Fibroblast of villous mesenchyme (primary cell): ENCODE data around the gene CYB5RL. TPM values are rescaled to one million over a fixed set of nuclear protein-coding genes. Genes with fewer than 3 reads are reported as not detected.

Experiments used
- DNase-seq: peaks from one replicate; pipeline ENCODE4 v3.0.0-alpha.2; 2010; ENCODE audit warnings: low read depth
- H3K4me3 ChIP-seq: 2 replicates; pipeline ENCODE4 v1.5.1; 2011; ENCODE audit warnings: low read depth, mild to moderate bottlenecking, low read length
- total RNA-seq: library from RNA; depleted of rRNA; stranded (reverse); fragments of >200 nt; gene quantifications from 2 replicates; pipeline ENCODE4 v1.2.3, GENCODE V29; 2012
- TF ChIP-seq, protein P1 (sequence below): IDR thresholded peaks from 2 replicates; pipeline ENCODE4 v1.5.1; 2012; ENCODE audit warnings: low read depth, mild to moderate bottlenecking, low read length; ENCODE audit not compliant: insufficient read depth

CYB5RL gene
- total RNA-seq, 1 donor, result 4.3 TPM

DNA sequence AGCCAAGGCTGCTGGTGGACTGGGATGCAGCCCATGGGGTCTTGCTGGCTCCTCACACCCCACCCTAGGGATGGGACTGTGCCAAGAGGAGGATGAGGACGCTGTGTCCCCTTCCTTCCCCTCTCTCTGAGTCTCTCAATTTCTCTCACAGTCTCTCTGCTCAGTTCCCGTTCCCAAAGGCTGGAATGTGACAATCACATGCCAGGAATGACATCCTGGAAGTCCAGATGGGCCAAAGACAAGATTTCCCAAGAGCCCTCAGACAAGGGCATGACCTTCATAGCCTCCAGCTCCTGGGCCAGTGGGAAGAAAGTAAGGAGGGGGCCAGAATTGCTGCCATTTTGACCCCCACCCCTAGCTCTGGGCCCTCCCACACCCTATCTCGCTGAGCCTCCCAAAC is 39.5 kb downstream of the CYB5RL start:
- DNase-seq, result no peak
- TF ChIP-seq, protein P1, sequence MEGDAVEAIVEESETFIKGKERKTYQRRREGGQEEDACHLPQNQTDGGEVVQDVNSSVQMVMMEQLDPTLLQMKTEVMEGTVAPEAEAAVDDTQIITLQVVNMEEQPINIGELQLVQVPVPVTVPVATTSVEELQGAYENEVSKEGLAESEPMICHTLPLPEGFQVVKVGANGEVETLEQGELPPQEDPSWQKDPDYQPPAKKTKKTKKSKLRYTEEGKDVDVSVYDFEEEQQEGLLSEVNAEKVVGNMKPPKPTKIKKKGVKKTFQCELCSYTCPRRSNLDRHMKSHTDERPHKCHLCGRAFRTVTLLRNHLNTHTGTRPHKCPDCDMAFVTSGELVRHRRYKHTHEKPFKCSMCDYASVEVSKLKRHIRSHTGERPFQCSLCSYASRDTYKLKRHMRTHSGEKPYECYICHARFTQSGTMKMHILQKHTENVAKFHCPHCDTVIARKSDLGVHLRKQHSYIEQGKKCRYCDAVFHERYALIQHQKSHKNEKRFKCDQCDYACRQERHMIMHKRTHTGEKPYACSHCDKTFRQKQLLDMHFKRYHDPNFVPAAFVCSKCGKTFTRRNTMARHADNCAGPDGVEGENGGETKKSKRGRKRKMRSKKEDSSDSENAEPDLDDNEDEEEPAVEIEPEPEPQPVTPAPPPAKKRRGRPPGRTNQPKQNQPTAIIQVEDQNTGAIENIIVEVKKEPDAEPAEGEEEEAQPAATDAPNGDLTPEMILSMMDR, result no peak
- no peak overlapping the region for H3K4me3 ChIP-seq

DNA sequence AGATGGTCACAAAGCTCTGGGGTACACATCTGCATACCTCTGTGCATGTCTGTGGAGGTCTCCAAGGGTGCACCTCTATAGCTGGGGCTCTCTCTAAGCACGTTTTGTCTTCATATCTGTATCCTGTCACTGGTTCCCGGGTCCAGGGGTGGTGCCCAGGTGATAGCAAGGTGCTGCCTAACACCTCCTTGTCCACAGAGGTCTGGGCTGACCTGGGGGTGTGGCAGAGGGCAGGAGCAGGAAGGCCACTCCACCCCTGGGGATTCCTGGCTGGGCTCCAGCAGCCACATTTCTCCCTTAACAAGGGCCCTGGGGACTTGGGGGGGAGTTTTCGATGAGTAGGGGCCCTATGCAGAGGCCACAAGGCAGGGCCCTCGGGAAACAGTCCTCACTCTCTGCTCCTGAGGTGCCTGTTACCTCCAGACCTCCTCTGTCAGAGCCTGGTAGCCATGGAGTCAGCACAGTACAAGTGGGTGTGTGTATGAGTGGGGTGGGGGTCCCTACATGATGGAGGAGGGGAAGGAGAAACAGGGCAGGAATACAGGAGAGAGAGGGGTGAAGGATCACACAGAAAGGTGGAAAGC is 40.0 kb downstream of the CYB5RL start:
- no peak for DNase-seq
- TF ChIP-seq, protein P1, result no peak
- H3K4me3 ChIP-seq, result no peak overlapping the region

DNA sequence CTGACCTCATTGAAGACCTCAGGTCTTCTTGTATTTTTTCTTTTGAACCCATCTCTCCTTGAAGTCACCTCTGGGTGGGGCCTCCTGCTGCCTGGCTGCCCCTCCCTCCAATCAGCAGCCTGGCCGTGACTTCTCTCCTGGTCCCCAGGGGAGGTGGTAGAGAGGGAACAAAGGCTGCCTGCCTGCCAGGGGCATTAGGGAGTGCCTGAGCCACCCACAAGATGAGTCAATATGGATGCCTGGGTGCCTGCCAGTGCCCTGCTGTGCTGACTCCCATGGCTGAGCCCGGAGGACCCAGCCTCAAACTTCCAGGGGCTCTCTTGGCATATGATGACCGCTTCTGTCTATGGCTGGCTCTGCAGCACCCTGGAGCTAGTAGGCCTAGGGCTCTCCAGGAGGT is 41.8 kb downstream of the CYB5RL start:
- TF ChIP-seq, protein P1, result no peak
- DNase-seq, result no peak

DNA sequence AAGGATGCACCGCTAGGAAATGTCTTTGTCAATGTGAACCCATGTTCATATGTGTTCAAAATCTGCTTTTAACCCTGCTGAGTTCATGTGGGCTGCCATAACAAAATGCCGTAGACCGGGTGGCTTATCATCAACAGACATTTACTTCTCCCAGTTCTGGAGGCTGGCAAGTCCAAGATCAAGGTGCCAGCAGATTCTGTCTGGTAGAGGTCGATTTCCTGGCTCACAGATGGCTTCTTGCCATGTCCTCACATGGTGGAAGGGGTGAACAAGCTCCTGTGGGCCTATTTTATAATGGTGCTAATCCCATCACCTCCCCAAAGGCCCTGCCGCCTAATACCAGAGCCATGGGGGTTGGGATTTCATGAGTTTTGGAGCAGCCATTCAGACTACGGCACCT is 42.4 kb downstream of the CYB5RL start:
- no peak for DNase-seq
- H3K4me3 ChIP-seq, result no peak overlapping the region
- TF ChIP-seq, protein P1, result no peak

More for the DNA sequence above, 41.8 kb downstream of the CYB5RL start:
- H3K4me3 ChIP-seq, result no peak overlapping the region

DNA sequence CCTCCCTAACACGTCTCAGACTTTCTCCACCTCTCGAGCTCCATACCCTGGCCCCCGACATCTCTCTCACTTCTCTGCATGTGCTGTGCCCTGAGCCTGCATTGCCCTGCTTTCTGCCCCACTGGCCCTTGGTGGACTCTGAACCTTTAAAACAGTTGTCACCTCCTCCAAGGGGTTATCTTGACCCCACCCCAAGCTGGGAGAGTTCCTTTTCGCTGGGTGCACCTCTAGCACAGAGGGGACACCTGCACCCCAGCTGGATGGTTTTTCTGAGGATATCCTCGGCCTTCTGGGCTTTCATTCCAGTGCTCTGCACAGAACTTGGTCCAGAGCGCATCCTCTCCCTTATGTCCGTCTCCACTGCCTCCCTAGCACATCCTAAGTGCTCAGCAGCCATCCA is 42.8 kb downstream of the CYB5RL start:
- no peak overlapping the region for H3K4me3 ChIP-seq
- no peak for DNase-seq
- TF ChIP-seq, protein P1, result no peak

DNA sequence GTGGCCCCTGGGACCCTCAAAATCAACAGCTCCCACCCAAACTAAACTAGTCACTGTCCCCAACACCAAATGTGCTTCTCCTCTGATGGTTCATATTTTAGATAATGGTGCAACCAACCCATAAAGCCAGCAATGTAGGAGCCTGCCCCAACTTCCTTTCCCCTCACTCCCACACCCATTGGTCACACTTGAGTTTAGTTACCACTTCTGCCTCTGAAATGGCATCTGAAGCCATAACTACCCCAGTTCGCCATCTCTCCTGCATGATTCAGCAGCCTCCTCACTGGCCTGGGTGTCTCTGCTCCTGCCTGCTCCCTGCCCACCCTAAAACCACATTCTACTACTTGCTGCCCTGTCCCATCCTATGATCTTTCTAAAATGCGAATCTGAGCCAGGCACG is 43.6 kb downstream of the CYB5RL start:
- no peak overlapping the region for H3K4me3 ChIP-seq
- TF ChIP-seq, protein P1, result no peak
- DNase-seq, result no peak

DNA sequence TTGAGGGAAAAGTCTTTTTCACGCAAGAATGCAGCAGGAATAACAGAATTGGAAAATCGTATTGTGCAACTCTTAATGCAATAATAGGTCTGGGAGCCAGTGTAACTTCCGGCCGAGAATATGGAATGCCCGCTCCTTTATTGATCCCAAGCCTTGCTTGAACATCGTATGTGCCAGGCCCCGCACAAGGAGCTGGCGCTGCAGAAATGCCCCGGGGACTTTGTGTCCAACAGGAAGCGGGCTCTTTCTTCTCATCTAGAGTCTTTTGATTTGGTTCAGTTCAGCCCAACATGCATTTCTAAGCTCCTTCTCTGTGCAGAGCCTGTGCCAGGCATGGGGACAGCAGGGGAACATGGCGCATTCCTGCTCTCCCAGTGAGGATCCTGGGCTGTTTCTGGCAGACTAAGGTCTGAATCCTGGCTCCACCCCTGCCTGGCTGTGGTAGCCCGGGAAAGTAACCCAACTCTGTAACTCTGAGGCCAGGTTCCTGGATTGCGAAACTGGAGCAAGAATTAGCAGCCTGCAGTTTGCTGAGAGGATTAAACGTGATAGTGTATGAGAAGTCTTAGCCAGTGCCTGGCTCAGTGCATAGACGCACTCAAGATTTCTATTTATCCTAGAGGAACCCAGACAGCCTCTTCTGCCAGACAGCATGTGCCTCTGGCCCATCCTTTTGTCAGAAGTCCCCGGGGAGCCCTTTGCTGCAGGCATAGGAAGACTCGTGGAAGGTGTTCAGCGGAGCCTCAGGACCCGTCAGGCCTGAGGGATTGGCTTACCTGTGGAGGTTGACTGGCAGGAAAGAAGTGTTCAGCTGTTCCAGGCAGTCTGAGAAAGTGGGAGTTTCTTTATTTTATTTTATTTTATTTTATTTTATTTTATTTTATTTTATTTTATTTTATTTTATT is 46.0 kb downstream of the CYB5RL start:
- peak; percentile 80 for DNase-seq
- TF ChIP-seq, protein P1, result no peak
- no peak overlapping the region for H3K4me3 ChIP-seq
